Activated T-cell treated with anti-CD3 and anti-CD28 coated beads, Interleukin-2, amount 50 U/mL, for 4 hours (primary cell): Measurements from ENCODE around the gene GRIN2A. TPM values are rescaled to one million over a fixed set of nuclear protein-coding genes. Genes with fewer than 3 reads are reported as not detected.

Experiments
- ATAC-seq, 2 donors: fragments of 200-7000 bp; cut with Tn5 transposase; one replicate each; pipeline ENCODE4 v1.10.0; 2021
- DNase-seq: peaks from one replicate; pipeline ENCODE4 v3.0.0-alpha.2; 2020
- H3K27me3 Mint-ChIP-seq: one replicate; pipeline ENCODE4 v1.8.0; 2021; ENCODE audit warnings: low read depth, mixed read lengths
- H3K36me3 Mint-ChIP-seq: one replicate; pipeline ENCODE4 v1.8.0; 2022; ENCODE audit warnings: mixed read lengths; ENCODE audit not compliant: insufficient read depth
- H3K4me1 Mint-ChIP-seq: one replicate; pipeline ENCODE4 v1.8.0; 2021; ENCODE audit warnings: low read depth, mixed read lengths
- H3K4me3 Mint-ChIP-seq: one replicate; pipeline ENCODE4 v1.8.0; 2021; ENCODE audit warnings: mild to moderate bottlenecking, moderate library complexity, mixed read lengths
- H3K9me3 Mint-ChIP-seq: one replicate; pipeline ENCODE4 v1.8.0; 2021; ENCODE audit warnings: mixed read lengths
- total RNA-seq, 3 donors: library from RNA; stranded (reverse); gene quantifications; one replicate each; pipeline ENCODE4 v1.2.1, GENCODE V29; 2021

The GRIN2A gene
- total RNA-seq, 3 donors from 2014 or later: not detected

- DNase-seq: no peak
- H3K9me3 Mint-ChIP-seq: no peaks in the 10 kb centered on the region
These were observed 78.5 kb downstream of the GRIN2A start for GRCh38 chr16:10103700-10104099.

GRCh38 chr16:10103118-10103517 is 79.1 kb downstream of the GRIN2A start:
- ATAC-seq (no peak), DNase-seq (no peak)
- Mint-ChIP-seq H3K27me3 (no peaks in the 10 kb centered on the region), H3K4me1 (no peaks in the 10 kb centered on the region), H3K36me3 (no peaks in the 10 kb centered on the region), H3K9me3 (no peaks in the 10 kb centered on the region), H3K4me3 (no peak overlapping the region)

More at GRCh38 chr16:10103700-10104099, 78.5 kb downstream of the GRIN2A start:
- H3K4me1 Mint-ChIP-seq: no peaks in the 10 kb centered on the region
- no peak for ATAC-seq
- no peak overlapping the region for H3K4me3 Mint-ChIP-seq
- no peaks in the 10 kb centered on the region for H3K27me3 Mint-ChIP-seq
- H3K36me3 Mint-ChIP-seq: no peaks in the 10 kb centered on the region

- no peaks in the 10 kb centered on the region for H3K36me3 Mint-ChIP-seq
- H3K4me3 Mint-ChIP-seq: no peak overlapping the region
- ATAC-seq (no peak), DNase-seq (no peak)
- no peaks in the 10 kb centered on the region for H3K4me1 Mint-ChIP-seq
- peaks cover 6% of the 10 kb centered on the region for H3K9me3 Mint-ChIP-seq
- H3K27me3 Mint-ChIP-seq: no peaks in the 10 kb centered on the region
These were observed 81.4 kb downstream of the GRIN2A start for GRCh38 chr16:10100829-10101228.

DNA sequence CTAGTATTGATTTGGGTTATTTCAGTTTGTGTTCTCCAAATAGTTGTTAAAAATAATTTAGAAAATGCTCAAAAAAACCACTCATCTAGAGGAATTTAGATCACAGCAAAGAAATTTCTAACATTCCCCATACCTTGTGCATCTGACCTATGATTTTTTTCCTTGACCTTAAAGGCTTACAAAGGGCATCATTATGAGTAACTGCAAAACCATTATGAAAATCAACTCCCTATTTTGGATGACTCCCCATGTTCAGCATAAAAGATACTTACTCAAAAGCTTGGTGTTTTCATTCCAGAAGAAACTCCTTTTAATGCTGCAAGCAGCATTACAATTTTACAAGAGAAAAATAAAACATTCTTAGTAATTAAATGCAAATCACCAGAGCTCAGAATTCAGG is 83.2 kb downstream of the GRIN2A start:
- no peak for ATAC-seq

DNA sequence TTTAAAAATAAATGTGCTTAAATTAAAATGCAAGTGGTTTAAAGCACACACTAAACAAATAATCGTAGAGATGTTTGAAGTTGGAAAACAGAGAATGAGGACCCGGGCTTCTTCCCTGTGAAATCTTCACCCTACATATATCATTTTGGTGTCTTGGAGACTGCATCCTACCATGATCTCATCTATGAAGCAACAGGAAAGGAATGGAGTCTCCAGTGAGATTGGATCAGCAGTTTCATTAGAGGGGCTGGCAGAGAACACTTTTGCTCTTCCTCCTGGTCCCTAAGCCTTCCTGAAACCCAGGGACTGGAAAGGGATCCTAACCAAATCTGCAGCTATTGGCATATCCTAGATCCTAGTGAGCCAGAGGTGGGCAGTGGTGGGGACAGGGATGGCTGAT is 85.0 kb downstream of the GRIN2A start:
- Mint-ChIP-seq H3K4me1 (no peaks in the 10 kb centered on the region), H3K9me3 (peaks cover 6% of the 10 kb centered on the region), H3K36me3 (no peaks in the 10 kb centered on the region), H3K27me3 (no peaks in the 10 kb centered on the region), H3K4me3 (no peak overlapping the region)
- ATAC-seq: no peak
- no peak for DNase-seq

More for the DNA sequence above, 83.2 kb downstream of the GRIN2A start:
- no peaks in the 10 kb centered on the region for H3K27me3 Mint-ChIP-seq
- no peak for DNase-seq
- H3K4me1 Mint-ChIP-seq: no peaks in the 10 kb centered on the region
- H3K9me3 Mint-ChIP-seq: peaks cover 6% of the 10 kb centered on the region
- no peak overlapping the region for H3K4me3 Mint-ChIP-seq
- H3K36me3 Mint-ChIP-seq: no peaks in the 10 kb centered on the region

- no peak overlapping the region for H3K4me3 Mint-ChIP-seq
- H3K27me3 Mint-ChIP-seq: peaks cover 2% of the 10 kb centered on the region
- ATAC-seq (no peak), DNase-seq (no peak)
- H3K36me3 Mint-ChIP-seq: no peaks in the 10 kb centered on the region
- H3K4me1 Mint-ChIP-seq: no peaks in the 10 kb centered on the region
- H3K9me3 Mint-ChIP-seq: peaks cover 6% of the 10 kb centered on the region
These were observed 88.7 kb downstream of the GRIN2A start for GRCh38 chr16:10093576-10093975.

DNA sequence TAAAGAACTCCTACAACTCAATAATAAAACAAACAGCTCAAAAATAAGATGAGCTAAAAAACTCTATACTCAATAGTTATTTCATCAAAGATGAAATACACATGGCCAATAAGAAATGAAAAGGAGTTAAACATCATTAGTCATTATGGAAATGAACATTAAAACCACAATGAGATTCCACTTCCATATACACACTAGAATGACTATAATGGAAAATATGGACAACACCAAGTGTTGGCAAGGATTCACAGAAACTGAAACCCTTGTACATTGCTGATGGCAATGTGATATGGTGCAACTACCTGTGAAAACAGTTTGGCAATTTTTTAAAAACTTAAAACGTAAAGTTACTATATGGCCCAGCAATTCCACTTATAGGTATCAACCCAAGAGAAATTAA is 91.4 kb downstream of the GRIN2A start:
- no peaks in the 10 kb centered on the region for H3K9me3 Mint-ChIP-seq

GRCh38 chr16:10088380-10088793 is 93.8 kb downstream of the GRIN2A start:
- Mint-ChIP-seq H3K4me3 (no peak overlapping the region), H3K36me3 (no peaks in the 10 kb centered on the region), H3K27me3 (peaks cover 5% of the 10 kb centered on the region), H3K9me3 (no peaks in the 10 kb centered on the region), H3K4me1 (no peaks in the 10 kb centered on the region)
- ATAC-seq (no peak), DNase-seq (no peak)

More for the DNA sequence above, 91.4 kb downstream of the GRIN2A start:
- ATAC-seq (no peak), DNase-seq (no peak)
- H3K36me3 Mint-ChIP-seq: no peaks in the 10 kb centered on the region
- no peak overlapping the region for H3K4me3 Mint-ChIP-seq
- H3K27me3 Mint-ChIP-seq: peaks cover 2% of the 10 kb centered on the region
- no peaks in the 10 kb centered on the region for H3K4me1 Mint-ChIP-seq

GRCh38 chr16:10087151-10087550 is 95.1 kb downstream of the GRIN2A start:
- ATAC-seq: no peak
- Mint-ChIP-seq H3K4me3 (no peak overlapping the region), H3K4me1 (no peaks in the 10 kb centered on the region), H3K36me3 (no peaks in the 10 kb centered on the region), H3K27me3 (peaks cover 5% of the 10 kb centered on the region), H3K9me3 (no peaks in the 10 kb centered on the region)
- DNase-seq: no peak

- H3K27me3 Mint-ChIP-seq: peaks cover 5% of the 10 kb centered on the region
- no peaks in the 10 kb centered on the region for H3K4me1 Mint-ChIP-seq
- ATAC-seq (no peak), DNase-seq (no peak)
- no peaks in the 10 kb centered on the region for H3K9me3 Mint-ChIP-seq
- no peaks in the 10 kb centered on the region for H3K36me3 Mint-ChIP-seq
- no peak overlapping the region for H3K4me3 Mint-ChIP-seq
These were observed 95.6 kb downstream of the GRIN2A start for GRCh38 chr16:10086620-10087019.

GRCh38 chr16:10085078-10085798 is 97.0 kb downstream of the GRIN2A start:
- Mint-ChIP-seq H3K4me1 (no peaks in the 10 kb centered on the region), H3K9me3 (no peaks in the 10 kb centered on the region), H3K4me3 (no peak overlapping the region), H3K27me3 (peaks cover 7% of the 10 kb centered on the region), H3K36me3 (no peaks in the 10 kb centered on the region)
- DNase-seq: no peak
- ATAC-seq: no peak

- no peaks in the 10 kb centered on the region for H3K4me1 Mint-ChIP-seq
- no peak for ATAC-seq
- H3K4me3 Mint-ChIP-seq: no peak overlapping the region
- DNase-seq: no peak
- no peaks in the 10 kb centered on the region for H3K36me3 Mint-ChIP-seq
- no peaks in the 10 kb centered on the region for H3K9me3 Mint-ChIP-seq
- H3K27me3 Mint-ChIP-seq: peaks cover 5% of the 10 kb centered on the region
These were observed 98.9 kb downstream of the GRIN2A start for GRCh38 chr16:10083301-10083700.

GRCh38 chr16:10081201-10081940 is 100.9 kb downstream of the GRIN2A start:
- Mint-ChIP-seq H3K4me1 (no peaks in the 10 kb centered on the region), H3K9me3 (no peaks in the 10 kb centered on the region), H3K4me3 (no peak overlapping the region), H3K36me3 (no peaks in the 10 kb centered on the region), H3K27me3 (peaks cover 5% of the 10 kb centered on the region)
- DNase-seq (no peak), ATAC-seq (no peak)

GRCh38 chr16:10080051-10080772 is 102.0 kb downstream of the GRIN2A start:
- H3K4me1 Mint-ChIP-seq: no peaks in the 10 kb centered on the region
- no peaks in the 10 kb centered on the region for H3K9me3 Mint-ChIP-seq
- no peak overlapping the region for H3K4me3 Mint-ChIP-seq
- DNase-seq (no peak), ATAC-seq (no peak)
- H3K36me3 Mint-ChIP-seq: no peaks in the 10 kb centered on the region
- H3K27me3 Mint-ChIP-seq: peaks cover 5% of the 10 kb centered on the region
